Measurements from ENCODE around the gene CCDC136.

The CCDC136 gene

GRCh38 chr7:128807191-128807590 is 15.4 kb downstream of the CCDC136 start:
- no peak for DNase-seq

- DNase-seq = no peak
Observed at GRCh38 chr7:128809363-128809762, 17.6 kb downstream of the CCDC136 start.

- DNase-seq = no peak
Observed at GRCh38 chr7:128810473-128810872, 18.7 kb downstream of the CCDC136 start.

- no peak for DNase-seq
Observed at GRCh38 chr7:128810997-128811396, 19.2 kb downstream of the CCDC136 start.

DNA sequence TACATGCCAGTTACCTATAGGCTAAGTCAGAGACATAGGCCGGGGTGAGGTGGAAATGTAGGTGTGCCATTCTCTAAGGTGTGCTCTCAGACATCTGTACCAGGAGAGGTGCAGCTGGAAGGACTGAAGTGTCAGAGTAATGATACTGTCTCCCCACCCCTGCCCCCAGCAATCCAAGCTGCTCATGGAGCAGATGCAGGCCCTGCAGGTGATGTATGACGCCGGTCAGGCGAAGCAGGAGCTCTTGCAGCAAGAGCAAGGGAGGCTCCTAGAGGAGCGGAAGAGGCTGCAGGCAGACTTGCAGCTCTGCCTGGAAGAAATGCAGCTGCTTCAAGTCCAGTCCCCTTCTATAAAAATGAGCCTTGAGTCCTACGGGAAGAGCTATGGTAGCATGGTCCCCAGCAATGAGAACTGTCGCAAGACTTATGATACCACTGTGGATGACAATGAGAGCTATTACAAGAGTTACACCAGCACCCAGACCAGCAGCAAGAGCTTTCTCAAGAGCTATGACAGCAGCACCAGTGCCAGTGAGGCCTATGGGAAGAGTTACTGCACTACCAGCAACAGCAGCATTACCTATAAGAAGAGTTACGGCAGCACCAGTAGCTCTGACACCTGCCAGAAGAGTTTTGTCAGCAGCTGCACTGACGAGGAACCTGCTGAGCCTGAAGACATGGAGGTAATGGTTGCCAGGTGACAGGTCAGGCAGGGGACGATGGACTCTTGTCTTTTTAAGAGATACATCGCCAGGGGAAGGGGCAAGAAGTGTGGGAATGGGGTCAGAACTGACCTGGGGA is 20.1 kb downstream of the CCDC136 start:
- DNase-seq = no peak

- no peak for DNase-seq
Observed at GRCh38 chr7:128812514-128813168, 20.9 kb downstream of the CCDC136 start.

- DNase-seq = no peak
Observed at GRCh38 chr7:128814499-128814898, 22.7 kb downstream of the CCDC136 start.

DNA sequence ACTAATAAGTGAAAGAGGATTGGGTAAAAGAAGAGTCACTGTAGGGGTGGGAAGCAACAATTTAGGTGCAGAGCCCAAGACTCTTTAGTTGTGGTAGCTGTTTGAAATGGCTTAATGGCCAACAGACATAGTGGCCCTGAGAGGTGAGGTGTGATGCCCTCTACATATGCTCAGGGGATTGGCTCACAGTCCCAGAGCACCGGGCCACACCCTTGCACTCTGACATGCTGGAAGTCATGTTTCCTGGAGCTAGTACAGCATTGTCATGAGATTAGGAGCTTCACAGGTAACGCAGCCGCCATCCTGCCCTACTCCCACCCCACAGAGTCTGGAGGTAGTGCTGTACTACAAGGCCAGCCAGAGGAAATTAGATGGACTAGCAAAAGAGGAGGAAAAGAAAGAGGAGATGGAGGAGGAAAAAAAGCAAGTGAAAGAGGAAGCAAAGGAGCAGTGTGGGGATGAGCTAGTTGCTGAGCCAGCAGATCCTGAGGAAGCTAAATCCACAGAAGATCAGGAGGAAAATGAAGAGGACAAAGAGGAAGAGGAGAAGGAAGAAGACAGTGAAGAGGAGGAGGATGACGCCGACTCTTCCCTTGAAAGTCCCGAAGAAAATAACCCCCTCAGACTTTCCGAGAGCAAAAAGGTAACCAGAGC is 23.6 kb downstream of the CCDC136 start:
- no peak for DNase-seq

DNA sequence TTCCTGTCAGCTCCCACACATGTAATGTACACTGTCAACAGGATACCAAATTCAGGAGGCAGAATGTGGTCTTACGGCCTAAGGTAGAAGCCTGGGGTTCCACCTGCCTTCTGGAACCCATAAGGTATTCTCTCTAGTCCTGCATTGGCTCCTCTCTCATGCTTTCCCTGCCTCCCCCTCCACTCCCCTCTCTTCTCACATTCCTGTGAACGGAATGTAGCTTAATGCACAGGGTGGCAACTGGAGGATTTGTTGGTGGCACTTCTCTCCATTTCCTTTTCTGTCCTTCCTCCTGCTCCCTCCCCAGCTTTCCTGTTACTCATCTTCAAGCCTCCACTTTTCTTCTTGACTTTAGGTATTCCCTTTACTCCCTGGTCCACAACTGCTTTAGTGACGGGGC is 26.9 kb downstream of the CCDC136 start:
- no peak for DNase-seq

DNA sequence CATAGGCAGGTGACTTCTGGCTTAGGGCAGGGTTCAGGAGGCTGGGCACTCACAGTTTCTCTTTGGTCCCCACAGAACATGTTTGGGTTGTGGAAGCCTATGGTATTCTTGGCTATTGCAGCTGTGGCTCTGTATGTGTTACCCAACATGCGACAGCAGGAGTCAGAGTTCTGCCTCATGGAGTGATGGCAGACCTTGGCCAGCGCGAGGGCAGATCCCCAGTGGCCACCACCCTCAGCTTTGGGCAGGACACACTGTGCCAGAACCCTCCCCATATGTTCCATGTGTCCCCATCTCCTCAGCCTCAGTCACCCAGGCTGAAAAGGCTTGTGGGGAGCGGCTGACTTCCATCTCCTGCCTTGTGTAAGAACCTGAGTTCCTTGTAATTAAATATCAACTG is 30.0 kb downstream of the CCDC136 start:
- DNase-seq = no peak

DNA sequence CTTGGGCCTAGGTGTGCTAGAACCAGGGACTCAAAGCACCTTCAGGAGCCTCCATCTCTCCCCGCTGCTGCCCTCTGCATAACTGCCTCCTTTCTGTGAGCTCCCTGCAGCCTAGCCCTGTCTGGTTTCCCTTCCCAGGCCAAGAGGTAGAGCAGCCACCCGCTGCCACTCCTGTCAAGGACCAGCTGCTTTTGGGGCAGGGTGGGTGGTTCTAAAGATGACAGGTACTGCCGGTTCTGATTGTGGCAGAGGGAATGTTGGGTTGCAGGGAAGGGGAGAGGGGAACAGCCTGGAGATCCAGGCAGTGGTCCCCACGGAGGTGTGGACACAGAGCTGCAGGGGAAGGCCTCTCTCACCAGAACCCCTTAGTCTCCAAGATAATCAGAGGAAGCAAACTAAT is 34.7 kb downstream of the CCDC136 start:
- DNase-seq = no peak

DNA sequence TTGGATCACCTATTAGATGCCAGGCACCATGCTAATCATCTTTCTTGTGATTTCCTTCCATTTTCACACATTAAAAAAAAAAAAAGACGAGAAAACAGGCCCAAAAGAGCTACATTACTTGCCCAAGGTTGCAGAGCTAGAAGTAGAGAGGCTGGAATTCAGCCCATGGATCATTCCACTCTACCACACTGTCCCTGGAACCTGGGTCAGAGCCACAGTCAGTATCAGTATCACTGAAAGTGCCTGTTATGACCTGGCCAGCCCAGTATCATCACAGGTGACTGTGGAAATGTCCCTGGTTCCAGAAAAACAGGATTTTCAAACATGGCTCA is 35.1 kb downstream of the CCDC136 start:
- DNase-seq = no peak

DNA sequence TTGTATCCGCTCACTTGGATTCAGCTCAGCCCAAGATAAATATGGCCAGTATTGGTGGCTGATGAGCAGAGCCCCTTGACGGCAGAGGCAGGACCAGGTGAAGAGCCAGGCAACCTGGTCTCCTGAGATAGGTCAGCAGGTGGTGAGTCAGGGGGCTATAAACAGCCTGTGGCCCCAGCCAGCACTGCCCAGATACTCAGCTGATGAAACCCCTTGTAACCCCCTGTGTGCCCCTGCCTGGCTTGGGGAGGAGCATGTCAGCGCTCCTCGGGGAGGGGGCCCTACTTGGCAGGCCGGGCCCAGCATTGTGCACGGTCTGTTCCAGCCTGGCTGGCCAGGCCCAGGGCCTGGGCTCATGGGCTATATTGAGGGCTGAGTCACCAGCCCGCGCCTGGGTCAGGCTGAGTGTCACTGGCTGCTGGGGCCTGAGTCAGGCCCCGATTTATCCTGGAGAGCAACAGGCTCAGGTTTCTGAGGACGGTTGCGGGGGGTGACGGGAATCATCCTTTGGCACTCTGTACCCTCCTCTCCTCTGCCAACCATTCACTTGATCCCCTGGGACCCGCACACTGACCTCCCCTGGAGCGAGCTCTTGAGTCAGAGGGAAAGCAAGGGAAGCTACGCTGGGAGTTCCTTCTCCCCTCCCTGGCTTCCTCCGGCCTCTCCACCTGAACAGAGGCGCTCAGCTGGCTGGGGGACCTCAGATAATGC is 35.6 kb downstream of the CCDC136 start:
- DNase-seq = no peak

DNA sequence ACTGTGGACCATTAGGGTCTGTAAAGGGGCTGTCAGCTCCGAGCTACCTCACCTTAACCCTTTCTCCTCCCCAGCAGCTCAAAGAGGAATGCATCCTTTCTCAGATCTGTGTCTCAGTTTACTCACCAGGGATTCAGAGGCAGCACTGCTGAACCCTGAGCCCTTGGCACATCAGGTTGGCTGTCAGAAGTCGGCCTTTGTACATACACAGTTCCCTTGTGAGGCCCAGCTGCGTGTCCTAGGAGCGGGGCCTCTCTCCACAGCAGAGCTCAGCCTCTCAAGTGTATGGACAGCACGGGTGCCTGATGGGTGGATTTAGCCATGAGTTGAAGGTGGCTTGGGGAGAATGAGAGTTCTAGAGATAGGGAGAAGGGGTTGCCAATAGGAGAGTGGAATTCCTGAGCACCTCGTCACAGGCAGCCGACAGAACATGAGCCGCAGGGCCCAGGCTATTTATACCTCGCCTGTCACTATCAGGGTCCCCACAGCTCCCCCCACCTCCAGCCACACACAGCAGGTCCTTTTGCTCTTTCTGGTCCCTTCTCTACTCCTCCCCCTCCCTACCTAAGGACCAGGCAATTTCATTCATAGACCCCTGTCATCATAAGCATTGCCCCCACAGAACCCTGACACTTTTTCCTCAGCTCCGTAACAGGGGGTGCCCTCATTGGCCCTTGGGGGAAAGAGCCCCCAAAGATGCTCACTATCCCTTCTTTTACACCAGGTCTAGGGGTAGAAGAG is 36.4 kb downstream of the CCDC136 start:
- DNase-seq = no peak

DNA sequence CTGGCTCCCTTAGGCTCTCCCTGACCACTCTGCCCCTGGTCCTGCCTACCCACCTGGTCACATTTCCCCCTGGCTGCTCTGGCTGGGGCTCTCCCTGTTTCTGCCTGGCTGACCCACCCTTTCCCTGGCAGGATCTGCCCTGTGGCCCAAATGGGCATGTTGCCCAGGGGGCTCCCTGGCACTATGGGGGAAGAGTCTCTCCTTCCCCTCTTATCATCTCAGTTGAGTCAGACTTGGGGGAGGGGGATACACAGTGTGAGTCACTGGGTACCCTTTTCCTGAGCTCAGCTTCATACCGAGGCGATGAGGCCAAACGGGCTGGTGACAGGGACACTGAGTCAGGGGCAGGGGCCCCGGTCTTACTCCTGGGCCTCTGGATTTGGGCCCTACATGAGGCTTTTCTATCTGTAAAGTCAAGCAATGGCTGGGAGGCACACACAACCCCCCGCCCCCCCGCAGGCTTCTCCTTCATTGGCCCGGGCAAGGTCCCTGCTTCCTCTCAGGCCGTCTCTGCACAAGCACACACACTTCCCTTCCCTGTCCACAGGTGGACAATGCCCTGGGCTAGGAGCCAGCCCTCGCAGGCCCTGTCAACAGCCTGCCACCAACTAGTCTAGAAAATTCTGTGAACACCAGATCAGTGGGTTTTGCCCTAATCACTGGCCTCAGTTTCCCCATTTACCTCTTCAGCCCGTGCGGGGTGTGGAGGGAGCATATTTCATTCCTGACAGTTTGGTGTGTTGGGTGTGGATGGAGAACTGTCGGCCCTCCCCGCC is 37.8 kb downstream of the CCDC136 start:
- no peak for DNase-seq

GRCh38 chr7:128830231-128831177 is 38.7 kb downstream of the CCDC136 start, which contains the start of gene FLNC:
TSS of gene FLNC (plus strand) at chr7:128830406. CDS start at chr7:128830638, 232 bp downstream.
- DNase-seq = peak; percentile 33

DNA sequence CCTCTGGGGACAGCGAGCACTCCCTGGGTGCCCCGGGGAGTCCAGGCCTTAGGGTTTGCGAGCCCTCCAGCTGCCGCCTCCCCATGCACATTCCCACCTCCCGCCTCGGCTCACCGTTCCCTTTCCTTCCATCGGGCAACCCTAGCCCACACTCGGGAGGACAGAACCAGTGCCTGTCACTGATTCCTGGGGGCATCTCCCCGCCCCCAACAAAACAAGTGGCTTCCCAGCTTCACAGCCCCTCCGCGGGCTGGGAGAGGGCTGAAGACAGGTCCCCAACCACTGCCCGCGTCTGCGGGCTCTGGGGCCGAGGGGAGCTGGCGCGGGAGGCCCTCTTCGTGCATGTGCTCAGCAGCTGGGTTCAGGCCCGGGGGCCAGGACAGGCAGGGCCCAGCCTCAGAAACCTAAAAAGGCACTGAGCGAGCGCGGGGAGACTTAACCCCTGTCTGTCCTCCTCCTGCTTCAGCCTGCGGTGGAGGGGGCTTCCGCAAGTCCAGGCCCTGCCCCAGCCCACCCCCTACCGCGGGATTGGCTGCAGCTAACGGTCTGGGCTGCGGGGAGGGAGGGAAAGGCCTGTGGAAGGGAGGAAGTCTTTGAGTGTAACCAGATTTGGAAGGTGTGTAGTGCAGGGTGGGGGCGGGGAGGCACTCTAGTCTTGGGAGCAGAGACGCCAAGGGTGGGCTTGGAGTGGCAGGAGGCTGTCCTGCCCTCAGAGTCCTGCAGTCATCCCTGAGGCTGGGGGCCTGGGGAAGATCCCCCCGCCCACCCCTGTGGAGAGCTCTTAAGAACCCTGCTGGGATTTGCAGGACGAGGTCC is 39.6 kb downstream of the CCDC136 start:
- DNase-seq = no peak

GRCh38 chr7:128831994-128832879 is 40.5 kb downstream of the CCDC136 start:
- no peak for DNase-seq

- no peak for DNase-seq
Observed at GRCh38 chr7:128832880-128833147, 41.0 kb downstream of the CCDC136 start.
